ENCODE data around the gene TBXAS1. TPM values are rescaled to one million over a fixed set of nuclear protein-coding genes. Genes with fewer than 3 reads are reported as not detected.

The TBXAS1 gene
- total and polyA plus RNA-seq, 2 experiments from 2014 or later = 1.3 TPM; not detected in 1

DNA sequence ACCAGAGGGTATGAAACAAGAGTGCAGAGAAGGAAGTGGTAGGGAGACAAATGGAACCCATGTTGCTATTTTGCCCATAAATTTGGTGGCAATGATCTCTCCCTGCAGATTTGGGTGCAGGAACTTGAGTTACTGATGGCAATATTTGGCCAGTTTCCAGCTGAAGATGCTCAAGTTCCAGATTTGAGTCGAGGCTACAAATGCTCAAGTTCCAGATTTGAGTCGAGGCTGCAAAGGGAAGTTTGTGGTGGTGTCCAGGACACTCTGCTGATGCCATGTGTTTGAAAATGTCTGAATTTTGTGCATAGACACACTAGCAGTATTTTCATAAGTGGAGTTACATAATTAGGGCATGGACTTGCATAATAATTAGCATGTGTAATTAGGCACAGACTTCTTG lies 40.8 kb downstream of the TBXAS1 start:
- H3K4me1 ChIP-seq (ENCODE audit: insufficient read depth) = no peaks in the 10 kb centered on the region
- no peaks in the 10 kb centered on the region for H3K4me1 Mint-ChIP-seq
- no peak for ATAC-seq
- no peak overlapping the region; the same call in 1 of the 2 replicates for H2AFZ ChIP-seq
- no peaks in the 10 kb centered on the region for H3K27me3 ChIP-seq (ENCODE audit: insufficient read depth)
- H3K27ac Mint-ChIP-seq = no peak overlapping the region
- TF ChIP-seq ZNF331 (CRISPR knock-in tag; IDR thresholded peaks at IDR 0.05; ENCODE audit: low read depth) = no peak
- no peak for TF ChIP-seq EZH2 (IDR thresholded peaks at IDR 0.05; ENCODE audit: low read depth, unreplicated experiment)
- TF ChIP-seq, protein P1, sequence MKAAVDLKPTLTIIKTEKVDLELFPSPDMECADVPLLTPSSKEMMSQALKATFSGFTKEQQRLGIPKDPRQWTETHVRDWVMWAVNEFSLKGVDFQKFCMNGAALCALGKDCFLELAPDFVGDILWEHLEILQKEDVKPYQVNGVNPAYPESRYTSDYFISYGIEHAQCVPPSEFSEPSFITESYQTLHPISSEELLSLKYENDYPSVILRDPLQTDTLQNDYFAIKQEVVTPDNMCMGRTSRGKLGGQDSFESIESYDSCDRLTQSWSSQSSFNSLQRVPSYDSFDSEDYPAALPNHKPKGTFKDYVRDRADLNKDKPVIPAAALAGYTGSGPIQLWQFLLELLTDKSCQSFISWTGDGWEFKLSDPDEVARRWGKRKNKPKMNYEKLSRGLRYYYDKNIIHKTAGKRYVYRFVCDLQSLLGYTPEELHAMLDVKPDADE (IDR thresholded peaks at IDR 0.05) = no peak
- no peak for TF ChIP-seq ZNF114 (CRISPR knock-in tag; IDR thresholded peaks at IDR 0.05)
- no peak for TF ChIP-seq CTCF (conservative IDR thresholded peaks at IDR 0.05; ENCODE audit: low read depth in 2 of 2)
- TF ChIP-seq POLR2AphosphoS5 (IDR thresholded peaks at IDR 0.05; ENCODE audit: low read depth) = no peak
- no peak for TF ChIP-seq NANOG (IDR thresholded peaks at IDR 0.05; ENCODE audit: borderline replicate concordance)
- no peak for TF ChIP-seq JUNB (IDR thresholded peaks at IDR 0.05; ENCODE audit: unreplicated experiment)
- no peak for TF ChIP-seq STAT1 (IDR thresholded peaks at IDR 0.05; ENCODE audit: unreplicated experiment)
- TF ChIP-seq, protein P2, sequence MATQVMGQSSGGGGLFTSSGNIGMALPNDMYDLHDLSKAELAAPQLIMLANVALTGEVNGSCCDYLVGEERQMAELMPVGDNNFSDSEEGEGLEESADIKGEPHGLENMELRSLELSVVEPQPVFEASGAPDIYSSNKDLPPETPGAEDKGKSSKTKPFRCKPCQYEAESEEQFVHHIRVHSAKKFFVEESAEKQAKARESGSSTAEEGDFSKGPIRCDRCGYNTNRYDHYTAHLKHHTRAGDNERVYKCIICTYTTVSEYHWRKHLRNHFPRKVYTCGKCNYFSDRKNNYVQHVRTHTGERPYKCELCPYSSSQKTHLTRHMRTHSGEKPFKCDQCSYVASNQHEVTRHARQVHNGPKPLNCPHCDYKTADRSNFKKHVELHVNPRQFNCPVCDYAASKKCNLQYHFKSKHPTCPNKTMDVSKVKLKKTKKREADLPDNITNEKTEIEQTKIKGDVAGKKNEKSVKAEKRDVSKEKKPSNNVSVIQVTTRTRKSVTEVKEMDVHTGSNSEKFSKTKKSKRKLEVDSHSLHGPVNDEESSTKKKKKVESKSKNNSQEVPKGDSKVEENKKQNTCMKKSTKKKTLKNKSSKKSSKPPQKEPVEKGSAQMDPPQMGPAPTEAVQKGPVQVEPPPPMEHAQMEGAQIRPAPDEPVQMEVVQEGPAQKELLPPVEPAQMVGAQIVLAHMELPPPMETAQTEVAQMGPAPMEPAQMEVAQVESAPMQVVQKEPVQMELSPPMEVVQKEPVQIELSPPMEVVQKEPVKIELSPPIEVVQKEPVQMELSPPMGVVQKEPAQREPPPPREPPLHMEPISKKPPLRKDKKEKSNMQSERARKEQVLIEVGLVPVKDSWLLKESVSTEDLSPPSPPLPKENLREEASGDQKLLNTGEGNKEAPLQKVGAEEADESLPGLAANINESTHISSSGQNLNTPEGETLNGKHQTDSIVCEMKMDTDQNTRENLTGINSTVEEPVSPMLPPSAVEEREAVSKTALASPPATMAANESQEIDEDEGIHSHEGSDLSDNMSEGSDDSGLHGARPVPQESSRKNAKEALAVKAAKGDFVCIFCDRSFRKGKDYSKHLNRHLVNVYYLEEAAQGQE (IDR thresholded peaks at IDR 0.05; ENCODE audit: unreplicated experiment) = no peak
- H3F3A ChIP-seq (replicated peaks; ENCODE audit: low read depth) = no peaks in the 10 kb centered on the region
- no peak overlapping the region for H3K4me3 ChIP-seq
- no peaks in the 10 kb centered on the region for H4K20me1 ChIP-seq (replicated peaks; ENCODE audit: insufficient read depth)
- no peaks in the 10 kb centered on the region for H3K79me2 ChIP-seq (replicated peaks; ENCODE audit: insufficient read depth)
- H3K4me3 Mint-ChIP-seq = no peak overlapping the region
- H3K9me2 ChIP-seq (ENCODE audit: insufficient read depth) = no peaks in the 10 kb centered on the region; the same call in 1 of the 2 replicates
- peaks cover 1% of the 10 kb centered on the region; the same call in 1 of the 3 replicates for H3K9me3 Mint-ChIP-seq
- H3K36me3 ChIP-seq (ENCODE audit: insufficient read depth) = no peaks in the 10 kb centered on the region
- no peak overlapping the region for H3K27ac ChIP-seq (ENCODE audit: low read depth)
- H3K27me3 Mint-ChIP-seq (ENCODE audit: insufficient read depth, low read depth, poor library complexity) = no peaks in the 10 kb centered on the region
- H3K4me2 ChIP-seq = no peak overlapping the region
- H3K36me3 Mint-ChIP-seq (ENCODE audit: low read depth) = no peaks in the 10 kb centered on the region
- DNase-seq (ENCODE audit: low spot score) = no peak

DNA sequence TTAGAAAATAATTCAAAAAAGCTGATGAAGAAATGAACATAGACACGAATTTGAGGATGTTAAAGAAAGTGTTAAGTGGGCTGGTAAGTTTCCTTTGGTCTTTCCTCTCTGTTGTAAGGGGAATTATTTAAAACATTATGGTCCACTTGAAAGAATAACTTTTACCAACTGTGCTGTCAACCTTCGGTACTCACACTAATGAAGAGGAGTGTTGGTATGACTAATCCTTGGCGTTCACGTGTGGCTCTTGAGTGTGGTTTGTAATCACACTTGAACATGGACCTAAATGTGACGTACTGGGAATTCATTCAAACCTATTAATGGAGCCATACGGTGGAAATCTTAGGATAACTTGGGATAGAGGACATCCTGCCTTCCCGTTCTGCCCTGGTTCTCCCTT lies 41.3 kb downstream of the TBXAS1 start:
- Histone ChIP-seq H3K4me2 (no peak overlapping the region), H3K36me3 (ENCODE audit: insufficient read depth) (no peaks in the 10 kb centered on the region), H2AFZ (no peak overlapping the region), H3K27me3 (ENCODE audit: insufficient read depth) (no peaks in the 10 kb centered on the region), H3F3A (replicated peaks; ENCODE audit: low read depth) (no peaks in the 10 kb centered on the region), H3K9me2 (ENCODE audit: insufficient read depth) (no peaks in the 10 kb centered on the region; the same call in 1 of the 2 replicates), H3K4me3 (no peak overlapping the region), H3K4me1 (ENCODE audit: insufficient read depth) (no peaks in the 10 kb centered on the region), H4K20me1 (replicated peaks; ENCODE audit: insufficient read depth) (no peaks in the 10 kb centered on the region), H3K27ac (ENCODE audit: low read depth) (no peak overlapping the region), H3K79me2 (replicated peaks; ENCODE audit: insufficient read depth) (no peaks in the 10 kb centered on the region)
- Mint-ChIP-seq H3K4me3 (no peak overlapping the region), H3K27ac (no peak overlapping the region), H3K27me3 (ENCODE audit: insufficient read depth, low read depth, poor library complexity) (no peaks in the 10 kb centered on the region), H3K9me3 (no peaks in the 10 kb centered on the region), H3K36me3 (ENCODE audit: low read depth) (no peaks in the 10 kb centered on the region), H3K4me1 (no peaks in the 10 kb centered on the region)
- TF ChIP-seq NANOG (IDR thresholded peaks at IDR 0.05; ENCODE audit: borderline replicate concordance) (no peak), POLR2AphosphoS5 (IDR thresholded peaks at IDR 0.05; ENCODE audit: low read depth) (no peak), ZNF331 (CRISPR knock-in tag; IDR thresholded peaks at IDR 0.05; ENCODE audit: low read depth) (no peak), JUNB (IDR thresholded peaks at IDR 0.05; ENCODE audit: unreplicated experiment) (no peak), ZNF114 (CRISPR knock-in tag; IDR thresholded peaks at IDR 0.05) (no peak)
- ATAC-seq = no peak
- DNase-seq (ENCODE audit: low spot score) = no peak
